ELF-1 (cell line): ENCODE measurements around the gene IGSF9B.

ENCODE experiments used
- DNase-seq: peaks from one replicate; pipeline ENCODE4 v3.0.0-alpha.2; 2016; ENCODE audit warnings: low read depth, low spot score

IGSF9B gene

DNA sequence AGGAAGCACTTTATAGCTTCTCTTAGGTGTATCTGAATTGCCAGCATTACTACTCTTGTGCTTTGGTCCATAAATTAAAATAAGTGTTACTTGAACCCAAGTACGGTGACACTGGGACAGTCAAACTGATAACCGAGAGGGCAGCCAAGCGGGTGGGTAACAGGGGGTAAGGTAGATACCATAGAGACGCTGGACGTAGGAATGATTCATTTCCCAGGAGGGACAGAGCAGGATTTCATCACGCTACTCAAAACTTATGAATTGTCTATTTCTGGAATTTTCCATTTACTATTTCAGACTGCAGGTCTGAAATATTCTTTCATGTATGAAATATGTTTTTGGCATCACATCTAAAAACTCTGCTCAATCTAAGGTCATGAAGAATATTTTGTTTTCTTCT, 96.6 kb downstream of the IGSF9B start:
- DNase-seq, result no peak
